Hippocampal formation (tissue), 2 donors: ENCODE measurements around the gene RFX2.

Experiments used
- DNase-seq, 2 donors: peaks; one replicate each; lab custom pipeline; 2025; lab: John Stamatoyannopoulos, UW

Gene RFX2

GRCh38 chr19:6059988-6060599 lies 50.2 kb downstream of the RFX2 start:
- DNase-seq: no peak

GRCh38 chr19:6059396-6059947 lies 50.8 kb downstream of the RFX2 start:
- no peak for DNase-seq

DNA sequence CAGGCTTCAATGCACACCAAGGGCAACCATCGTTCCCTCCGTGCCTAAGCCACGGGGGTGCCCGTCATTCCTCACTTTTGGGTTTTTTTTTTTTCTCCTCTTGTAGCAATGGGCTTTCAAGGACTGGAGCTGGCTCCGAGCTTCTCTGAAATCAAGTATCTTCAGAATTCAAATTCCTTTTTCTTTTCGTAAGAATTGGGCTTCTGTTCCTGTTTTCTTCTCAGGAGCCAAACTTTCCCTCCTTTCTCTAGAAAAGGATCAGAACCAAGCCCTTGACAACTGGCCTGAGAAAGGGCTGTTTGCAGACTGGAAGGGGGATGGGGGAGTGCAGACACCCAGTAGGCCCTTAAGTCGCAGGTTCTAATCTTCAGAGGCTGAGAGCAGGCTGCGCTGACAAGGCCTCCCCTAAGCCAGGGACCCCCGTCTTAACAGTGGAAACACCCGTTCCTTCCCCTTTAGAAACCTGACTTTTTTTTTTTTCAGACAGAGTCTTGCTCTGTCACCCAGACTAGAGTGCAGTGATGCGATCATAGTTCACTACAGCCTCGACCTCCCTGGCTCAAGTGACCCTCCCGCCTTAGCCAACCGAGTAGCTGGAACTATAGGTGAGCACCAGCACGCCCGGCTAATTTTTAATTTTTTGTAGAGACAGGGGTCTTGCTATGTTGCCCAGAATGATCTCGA lies 51.6 kb downstream of the RFX2 start:
- no peak for DNase-seq

DNA sequence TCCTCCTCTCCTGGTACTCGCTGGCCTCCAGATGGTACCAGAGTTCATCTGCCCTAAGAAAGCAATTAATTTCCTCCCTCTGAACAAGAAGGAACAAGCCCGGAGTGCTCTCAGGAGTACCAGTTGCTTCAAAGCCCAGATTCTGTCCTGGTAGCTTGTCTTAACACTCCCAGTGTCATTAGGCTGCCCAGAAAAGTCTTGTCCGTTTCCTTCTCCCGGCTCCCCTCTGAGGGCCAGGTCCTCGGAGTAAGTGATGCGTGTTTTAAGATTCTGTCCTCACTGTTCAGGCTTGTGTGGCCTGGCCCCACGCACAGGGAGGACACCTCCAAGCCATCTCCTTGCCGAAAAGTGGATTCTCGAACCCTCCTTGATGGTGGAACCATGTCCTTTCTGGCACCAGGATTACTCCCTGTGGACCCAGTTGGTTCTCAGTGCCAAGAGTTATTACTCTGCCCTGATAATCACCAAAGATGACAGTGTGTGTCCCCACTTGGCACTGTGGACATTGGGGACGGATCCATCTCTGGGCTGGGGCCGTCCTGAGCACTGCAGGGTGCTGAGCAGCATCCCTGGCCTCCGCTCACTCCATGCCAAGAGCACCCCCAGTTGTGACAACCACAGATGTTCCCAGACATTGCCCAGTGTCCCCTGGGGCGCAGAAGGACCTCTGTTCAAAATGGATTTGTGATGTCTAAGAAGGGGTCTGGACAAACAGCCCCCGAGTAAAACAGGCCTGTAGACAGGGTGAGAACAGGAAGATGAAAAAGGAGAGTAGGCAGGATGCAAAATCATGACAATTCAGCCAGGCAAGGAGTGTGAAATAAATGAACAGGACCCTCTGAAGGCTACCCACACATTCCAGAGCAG lies 52.4 kb downstream of the RFX2 start:
- no peak for DNase-seq

GRCh38 chr19:6056801-6057650 lies 53.3 kb downstream of the RFX2 start:
- peak; percentile 46 to 71 for DNase-seq

GRCh38 chr19:6056282-6056741 lies 54.0 kb downstream of the RFX2 start:
- DNase-seq: no peak

GRCh38 chr19:6055013-6055795 lies 55.1 kb downstream of the RFX2 start:
- DNase-seq: no peak

- DNase-seq: peak; percentile 47 to 51
Measured at GRCh38 chr19:6048793-6049405, 61.4 kb downstream of the RFX2 start.

GRCh38 chr19:6048348-6048747 lies 62.0 kb downstream of the RFX2 start:
- no peak for DNase-seq

DNA sequence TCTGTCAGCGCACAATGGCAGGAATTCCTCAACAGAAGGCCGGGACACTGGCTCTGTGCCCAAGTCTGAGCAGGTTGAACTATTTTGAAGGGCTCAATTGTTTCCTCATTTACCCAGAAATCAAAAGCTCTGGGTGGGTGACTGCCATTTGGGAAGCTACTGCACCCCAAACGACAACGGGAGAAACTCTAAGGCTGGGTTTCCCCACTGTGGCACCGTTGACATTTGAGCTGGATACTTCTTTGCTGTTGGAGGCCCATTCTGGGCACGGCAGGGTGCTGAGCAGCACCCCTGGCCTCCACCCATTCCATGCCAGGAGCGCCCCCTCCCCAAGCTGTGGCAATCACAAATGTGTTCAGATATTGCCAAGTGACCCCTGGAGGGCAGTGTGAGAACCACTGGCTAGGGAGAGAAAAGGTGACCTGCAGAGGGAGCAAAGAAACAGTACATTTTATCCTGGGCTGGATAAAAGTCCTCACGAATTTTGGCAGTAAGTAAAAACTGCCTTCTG lies 62.5 kb downstream of the RFX2 start:
- no peak for DNase-seq

- no peak for DNase-seq
Measured at GRCh38 chr19:6047256-6047655, 63.0 kb downstream of the RFX2 start.

DNA sequence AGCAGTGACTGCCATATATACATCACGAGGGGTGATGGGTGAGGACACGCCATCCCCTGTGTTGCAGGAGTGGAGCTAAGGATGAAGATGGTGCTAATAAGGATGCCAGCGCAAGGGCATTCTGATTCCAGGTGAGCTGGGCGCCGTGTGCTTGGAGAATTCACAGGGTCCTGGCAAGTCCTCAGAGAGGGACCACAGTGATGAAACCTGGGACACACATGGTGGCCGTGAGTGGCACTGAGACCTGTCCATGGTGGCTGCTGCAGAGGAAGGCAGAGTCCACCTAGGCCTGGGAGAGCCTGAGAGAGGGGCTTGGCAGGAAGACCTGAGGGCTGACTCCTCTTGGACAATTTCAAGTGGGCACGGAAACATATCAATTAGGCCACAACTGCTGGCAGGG lies 65.2 kb downstream of the RFX2 start:
- DNase-seq: no peak

- no peak for DNase-seq
Measured at GRCh38 chr19:6044056-6044805, 66.1 kb downstream of the RFX2 start.

GRCh38 chr19:6042776-6043726 lies 67.2 kb downstream of the RFX2 start:
- no peak for DNase-seq

GRCh38 chr19:6041991-6042481 lies 68.3 kb downstream of the RFX2 start:
- no peak for DNase-seq

DNA sequence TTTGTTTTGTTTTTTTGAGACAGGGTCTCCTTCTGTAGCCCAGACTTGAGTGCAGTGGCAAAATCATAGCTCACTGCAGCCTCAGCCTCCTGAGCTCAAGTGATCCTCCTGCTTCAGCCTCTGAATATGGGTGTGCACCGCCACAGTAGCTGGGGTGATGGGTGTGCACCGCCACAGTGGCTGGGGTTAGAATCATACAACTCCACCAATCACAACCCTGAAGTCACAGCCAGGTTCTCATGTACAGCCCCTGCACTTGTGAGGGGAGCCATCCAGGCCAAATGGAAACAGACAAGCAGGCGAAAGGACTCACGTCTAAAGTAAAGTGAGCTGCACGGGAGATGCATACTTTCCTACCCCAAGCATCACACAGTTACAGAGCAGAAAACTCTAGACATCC lies 69.2 kb downstream of the RFX2 start:
- DNase-seq: no peak

DNA sequence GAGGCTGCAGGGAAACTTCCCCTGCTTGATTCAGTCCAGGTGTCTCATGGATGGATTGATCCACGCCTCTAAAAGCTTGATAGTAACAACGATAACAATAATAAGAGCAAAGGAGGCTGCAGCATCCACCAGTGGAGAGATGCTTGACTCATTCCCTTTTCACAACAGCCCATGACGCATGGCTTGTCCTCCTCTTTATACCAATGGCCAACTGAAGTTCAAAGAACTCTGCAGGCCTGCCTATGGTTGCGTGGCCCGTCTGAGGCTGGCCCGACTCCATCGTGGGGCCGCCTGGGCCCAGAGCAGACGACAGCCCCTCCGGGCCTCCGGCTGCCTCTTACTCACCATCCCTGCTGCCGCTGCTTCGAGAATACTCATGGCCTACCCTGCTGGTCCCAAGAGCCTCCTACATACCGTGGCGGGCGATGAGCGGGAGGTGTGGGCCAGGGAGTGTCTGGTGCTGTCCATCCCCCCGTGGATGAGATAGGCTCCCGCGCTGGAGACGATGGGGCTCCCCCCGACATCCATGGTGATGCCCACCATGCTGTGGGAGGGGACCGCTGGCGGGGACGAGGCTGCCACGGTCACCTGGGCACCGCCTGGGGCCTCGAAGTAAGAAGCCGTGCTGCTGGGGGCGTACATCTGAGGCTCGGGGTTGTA lies 70.6 kb downstream of the RFX2 start:
- no peak for DNase-seq
